Heart right ventricle (tissue), 16 donors: ENCODE measurements around the gene E2F1. TPM values are rescaled to one million over a fixed set of nuclear protein-coding genes. Genes with fewer than 3 reads are reported as not detected.
"Not testable (repeated sequence)": the region's sequence is repeated elsewhere in the genome, so short reads cannot be mapped to it uniquely, and the experiment has no call there.

Experiments used
- ATAC-seq, 8 donors: fragments of 200-7000 bp; cut with Tn5 transposase; one replicate each; pipeline ENCODE4 v1.9.1; 2020; ENCODE audit warnings: mild to moderate bottlenecking in 8 of 8, moderate library complexity in 8 of 8, moderate number of reproducible peaks in 1 of 8
- DNase-seq, 2 donors: peaks; one replicate each; pipeline ENCODE4 v3.0.0-alpha.2; 2020
- H3K27ac ChIP-seq, 10 donors: fragments of 200-600 bp; sonication (generic) in 2 of 10; one replicate each; pipeline versions ENCODE4 v1.5.0 to v1.8.0; 2020 to 2022; ENCODE audit warnings: mild to moderate bottlenecking in 3 of 10
- H3K27me3 ChIP-seq, 7 donors: fragments of 200-600 bp; one replicate each; pipeline ENCODE4 v1.8.0; 2021 to 2022; ENCODE audit warnings: mild to moderate bottlenecking in 2 of 7
- H3K36me3 ChIP-seq, 9 donors: fragments of 200-600 bp; sonication (generic) in 1 of 9; one replicate each; pipeline versions ENCODE4 v1.5.0 to v1.8.0; 2020 to 2022; ENCODE audit warnings: mild to moderate bottlenecking in 2 of 9
- H3K4me1 ChIP-seq, 9 donors: fragments of 200-600 bp; sonication (generic) in 1 of 9; one replicate each; pipeline versions ENCODE4 v1.5.0 to v1.8.0; 2020 to 2022; ENCODE audit warnings: mild to moderate bottlenecking in 4 of 9
- H3K4me3 ChIP-seq, 10 donors: fragments of 200-600 bp; sonication (generic) in 2 of 10; one replicate each; pipeline versions ENCODE4 v1.5.0 to v1.8.0; 2020 to 2022; ENCODE audit warnings: mild to moderate bottlenecking in 7 of 10, moderate library complexity in 2 of 10
- H3K9me3 ChIP-seq, 11 donors: fragments of 200-600 bp in 10 of 11; sonication (generic) in 2 of 11; one replicate each; pipeline versions ENCODE4 v1.5.0 to v1.8.0; 2013 to 2022; ENCODE audit warnings: mild to moderate bottlenecking in 2 of 11, control low read depth in 1 of 11, moderate library complexity in 1 of 11
- WGBS, 2 donors: extraction: QIAGEN DNeasy Blood & Tissue Kit; methylation state at CpG; one replicate each; pipeline ENCODE4 v1.1.7; 2013; ENCODE audit warnings: inconsistent platforms in 1 of 2; 5-methylcytosine and 5-hydroxymethylcytosine counted together
- intact Hi-C, 10 donors: fragments of 100-400 bp; cut with DNase I; formaldehyde crosslinking; loops; one replicate each; pipeline versions ENCODE4 v1.11.1 to v1.14.2; 2022
- polyA plus RNA-seq, 2 donors: library from polyadenylated mRNA; stranded (reverse); fragments of 200-250 nt; gene quantifications; one replicate each; pipeline ENCODE4 v1.2.3, GENCODE V29; 2013
- total RNA-seq, 10 donors: library from RNA; stranded (reverse); fragmentation: NEBNext Ultra II Directional in 3 of 10; extraction: Animal tissue kit (Norgen Biotek cat#: 25700) in 3 of 10; gene quantifications; one replicate each; pipeline versions ENCODE4 v1.2.1 to v1.2.4, GENCODE V29; 2021 to 2023
- TF ChIP-seq, protein P1 (sequence below), 9 donors: fragments of 200-600 bp; sonication (generic) in 2 of 9; IDR thresholded peaks; one replicate each; pipeline versions ENCODE4 v1.5.0 to v1.8.0; 2021 to 2022; ENCODE audit warnings: antibody characterized with exemption in 9 of 9, mild to moderate bottlenecking in 5 of 9, moderate library complexity in 1 of 9
- donor health status: Arrhythmogenic right ventricular cardiomyopathy.
- donor health status: ischemic (EF 13 %, LVEDD 7.1; RV severe dilation, severe dysfunction).
- donor health status: healthy with polysubstance abuse.
- donor health status: DM: no; HTN: yes; CAD: no.
- donor health status: DM: no; HTN: no; CAD: no.
- donor health status: ischemic (EF 25% LVEDD 6.9; RV normal size, moderate dysfunction).
- donor health status: ischemic (EF 25% LVEDD 5.7; RV mildly dilated, moderate dysfunction).
- donor health status: healthy.
- donor health status: DM: yes; HTN: yes; CAD: no.
- donor health status: Ischemic cardiomyopathy.
- donor health status: ischemic (EF 35%, LVEDD 5.7; RV mildly dilated, moderate dysfunction).
- donor health status: nonischemic (EF 11% LVEDD 7.7; RV severe dilation, severe dysfunction).
- donor health status: DM: yes; HTN: yes; CAD: no.
- donor health status: PGD.
- donor health status: ischemic (EF 29% LVEDD 5.4; RV normal size, mild dysfunction).
- donor health status: nonischemic (EF 23%, LVEDD 6.1; RV moderate dilation, normal function).

E2F1 gene
- total and polyA plus RNA-seq, 12 donors, result 0.44 to 3.4 (median 1.2) TPM

DNA sequence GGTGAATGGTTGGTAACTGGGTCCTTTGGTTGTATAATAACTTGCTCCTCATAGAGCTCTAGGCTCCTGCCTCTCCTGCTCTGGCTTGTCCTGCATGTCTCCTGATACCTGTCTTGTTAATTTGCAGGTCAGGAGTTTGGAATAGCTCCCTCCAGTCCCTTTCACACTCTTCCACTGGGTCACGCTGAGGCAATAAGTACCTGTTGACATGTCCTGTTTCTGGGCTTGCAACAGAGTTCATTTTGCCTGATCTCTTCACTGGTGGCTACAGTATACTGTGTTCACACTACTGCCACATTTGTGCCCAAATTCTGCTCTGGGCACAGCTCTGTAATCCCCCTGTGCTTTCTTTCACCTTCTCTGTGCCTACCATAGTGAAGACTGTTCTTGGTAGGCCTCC lies 49.4 kb downstream of the E2F1 start:
- Histone ChIP-seq H3K4me3 (no peak overlapping the region), H3K36me3 (peaks cover 3 to 100% (median 40%) of the 10 kb centered on the region in 9 donors), H3K4me1 (peaks cover 0 to 4% (median 0%) of the 10 kb centered on the region in 9 donors), H3K27ac (no peak overlapping the region), H3K9me3 (no peaks in the 10 kb centered on the region), H3K27me3 (no peaks in the 10 kb centered on the region)
- DNase-seq (no peak), ATAC-seq (no peak)
- intact Hi-C loops, result no loop called here
- 39 to 76% methylated on average over 1 of the region's 1 CpG for WGBS, 2 donors
- TF ChIP-seq, protein P1, sequence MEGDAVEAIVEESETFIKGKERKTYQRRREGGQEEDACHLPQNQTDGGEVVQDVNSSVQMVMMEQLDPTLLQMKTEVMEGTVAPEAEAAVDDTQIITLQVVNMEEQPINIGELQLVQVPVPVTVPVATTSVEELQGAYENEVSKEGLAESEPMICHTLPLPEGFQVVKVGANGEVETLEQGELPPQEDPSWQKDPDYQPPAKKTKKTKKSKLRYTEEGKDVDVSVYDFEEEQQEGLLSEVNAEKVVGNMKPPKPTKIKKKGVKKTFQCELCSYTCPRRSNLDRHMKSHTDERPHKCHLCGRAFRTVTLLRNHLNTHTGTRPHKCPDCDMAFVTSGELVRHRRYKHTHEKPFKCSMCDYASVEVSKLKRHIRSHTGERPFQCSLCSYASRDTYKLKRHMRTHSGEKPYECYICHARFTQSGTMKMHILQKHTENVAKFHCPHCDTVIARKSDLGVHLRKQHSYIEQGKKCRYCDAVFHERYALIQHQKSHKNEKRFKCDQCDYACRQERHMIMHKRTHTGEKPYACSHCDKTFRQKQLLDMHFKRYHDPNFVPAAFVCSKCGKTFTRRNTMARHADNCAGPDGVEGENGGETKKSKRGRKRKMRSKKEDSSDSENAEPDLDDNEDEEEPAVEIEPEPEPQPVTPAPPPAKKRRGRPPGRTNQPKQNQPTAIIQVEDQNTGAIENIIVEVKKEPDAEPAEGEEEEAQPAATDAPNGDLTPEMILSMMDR (IDR thresholded peaks at IDR 0.05), result no peak

DNA sequence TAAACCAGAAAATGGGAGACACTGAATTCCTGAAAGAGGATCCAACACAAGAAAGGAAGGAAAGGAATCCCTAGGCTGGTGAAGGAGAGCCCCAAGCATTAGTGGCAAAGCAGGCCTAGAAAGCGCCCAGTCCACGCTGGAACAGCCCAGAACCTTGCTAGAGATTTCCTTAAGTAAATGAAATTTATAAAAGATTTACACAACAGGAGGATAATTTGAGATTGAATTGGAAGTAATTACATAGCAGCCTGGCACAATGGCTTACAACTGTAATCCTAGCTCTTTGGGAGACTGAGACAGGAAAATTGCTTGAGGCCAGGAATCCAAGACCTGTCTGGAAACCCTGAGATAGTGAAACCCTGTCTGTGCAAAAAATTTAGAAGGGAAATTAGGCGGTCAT lies 50.8 kb downstream of the E2F1 start:
- Histone ChIP-seq H3K36me3 (peaks cover under 1 to 100% (median 31%) of the 10 kb centered on the region in 9 donors), H3K27ac (no peak overlapping the region), H3K27me3 (no peaks in the 10 kb centered on the region), H3K4me3 (no peak overlapping the region), H3K4me1 (peaks cover 0 to 4% (median 0%) of the 10 kb centered on the region in 9 donors), H3K9me3 (no peaks in the 10 kb centered on the region)
- no peak for DNase-seq
- ATAC-seq, result no peak
- 95 to 99% methylated on average over 3 of the region's 3 CpGs for WGBS, 2 donors
- intact Hi-C loops, result no loop called here
- TF ChIP-seq, protein P1 (IDR thresholded peaks at IDR 0.05), result no peak

DNA sequence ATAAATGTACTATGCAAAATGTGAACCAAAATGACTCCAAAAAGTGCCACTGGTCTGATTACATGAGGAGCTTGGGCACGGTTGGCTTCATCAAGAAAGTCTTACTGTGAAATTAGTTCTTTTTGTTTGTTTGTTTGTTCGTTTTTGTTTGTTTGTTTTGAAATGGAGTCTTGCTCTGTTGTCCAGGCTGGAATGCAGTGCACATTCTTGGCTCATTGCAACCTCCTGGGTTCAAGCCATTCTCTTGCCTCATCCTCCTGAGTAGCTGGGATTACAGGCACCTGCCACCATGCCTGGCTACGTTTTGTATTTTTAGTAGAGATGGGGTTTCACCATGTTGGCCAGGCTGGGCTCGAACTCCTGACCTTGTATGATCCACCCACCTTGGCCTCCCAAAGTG lies 54.3 kb downstream of the E2F1 start:
- H3K27ac ChIP-seq, H3K4me1 ChIP-seq, H3K27me3 ChIP-seq, ATAC-seq, H3K9me3 ChIP-seq, intact Hi-C loops, H3K4me3 ChIP-seq, DNase-seq: not testable (repeated sequence)
- H3K36me3 ChIP-seq, result peaks cover 0 to 100% (median 34%) of the 10 kb centered on the region in 9 donors
- WGBS, 2 donors, result 82 to 89% methylated on average over 4 of the region's 4 CpGs

DNA sequence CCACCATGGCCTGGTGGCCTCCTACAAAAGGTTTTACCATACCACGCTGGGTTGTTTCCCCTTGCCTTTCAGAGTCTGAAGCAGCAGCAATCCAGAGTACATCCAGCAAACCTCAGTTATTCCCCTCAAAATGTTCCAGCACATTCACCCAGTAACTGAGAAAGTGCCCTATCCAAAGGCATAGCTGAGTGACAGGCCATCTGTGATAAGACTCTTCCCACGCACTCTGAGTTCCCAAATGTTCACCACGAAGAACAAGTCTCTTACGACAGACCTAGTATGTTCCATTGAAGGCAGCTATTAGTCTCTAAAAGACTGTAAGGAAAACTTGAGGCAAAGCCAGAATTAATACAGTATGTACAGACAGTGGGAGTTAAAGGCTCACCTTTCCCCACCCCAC lies 55.7 kb downstream of the E2F1 start:
- no peaks in the 10 kb centered on the region for H3K9me3 ChIP-seq
- intact Hi-C loops, result no loop called here
- ATAC-seq (no peak), DNase-seq (no peak)
- no peaks in the 10 kb centered on the region for H3K4me1 ChIP-seq
- H3K27me3 ChIP-seq, result no peaks in the 10 kb centered on the region
- no peak overlapping the region for H3K27ac ChIP-seq
- peaks cover 0 to 100% (median 29%) of the 10 kb centered on the region in 9 donors for H3K36me3 ChIP-seq
- H3K4me3 ChIP-seq, result no peak overlapping the region
- 75 to 76% methylated on average over 4 of the region's 4 CpGs for WGBS, 2 donors
- TF ChIP-seq, protein P1 (IDR thresholded peaks at IDR 0.05), result no peak

DNA sequence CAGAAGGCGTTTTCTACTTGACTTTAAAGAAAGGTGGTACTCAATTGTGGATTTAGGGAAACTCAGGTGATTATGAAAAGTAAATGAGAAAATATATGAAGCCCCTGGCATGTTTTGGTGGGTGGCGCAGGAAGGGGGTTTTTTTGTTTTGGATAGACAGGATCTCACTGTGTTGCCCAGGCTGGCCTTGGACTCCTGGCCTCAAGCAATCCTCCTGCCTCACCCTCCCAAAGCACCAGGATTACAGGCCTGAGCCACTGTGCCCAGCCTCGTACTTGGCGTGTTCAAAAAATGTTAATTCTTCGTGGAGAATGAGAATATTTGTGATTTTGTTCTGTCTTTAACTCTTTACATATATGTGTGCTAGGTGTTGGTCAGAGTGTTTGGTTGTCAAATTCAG lies 56.2 kb downstream of the E2F1 start:
- H3K36me3 ChIP-seq, result peaks cover 0 to 100% (median 35%) of the 10 kb centered on the region in 9 donors
- 93 to 94% methylated on average over 5 of the region's 5 CpGs for WGBS, 2 donors
- no peaks in the 10 kb centered on the region for H3K9me3 ChIP-seq
- no peak overlapping the region for H3K27ac ChIP-seq
- no peak overlapping the region for H3K4me3 ChIP-seq
- no peaks in the 10 kb centered on the region for H3K4me1 ChIP-seq
- intact Hi-C loops, result no loop called here
- DNase-seq (no peak), ATAC-seq (no peak)
- no peaks in the 10 kb centered on the region for H3K27me3 ChIP-seq
- TF ChIP-seq, protein P1 (IDR thresholded peaks at IDR 0.05), result no peak
